ENCODE measurements around the gene FAM209A.
"Not testable (repeated sequence)": the region's sequence is repeated elsewhere in the genome, so short reads cannot be mapped to it uniquely, and the experiment has no call there.

The FAM209A gene

DNA sequence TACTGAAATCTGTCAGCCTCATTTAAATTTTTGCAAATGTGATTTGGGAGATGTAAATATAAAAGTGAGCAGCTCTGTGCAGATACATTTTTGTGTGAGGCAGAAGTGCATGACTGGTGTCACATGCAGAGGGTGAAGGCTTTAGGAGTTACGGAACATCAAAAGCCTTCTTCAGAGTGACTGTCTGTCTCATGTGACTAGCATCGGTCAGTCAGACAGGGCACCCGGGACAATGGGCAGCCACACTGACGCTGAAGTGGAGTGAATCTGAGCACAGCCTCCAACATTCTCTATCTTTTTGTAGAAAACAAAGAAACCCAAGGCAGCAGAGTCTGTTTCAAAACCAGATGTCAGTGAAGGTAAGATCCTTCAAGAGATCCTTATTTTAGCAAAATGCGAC is 7.9 kb upstream of the FAM209A start:
- H3K9me3 ChIP-seq (ENCODE audit: control insufficient read depth, low read length) = peaks cover 2% of the 10 kb centered on the region
- no peaks in the 10 kb centered on the region for H3K4me1 ChIP-seq (ENCODE audit: control insufficient read depth, insufficient read depth, low read length)
- peaks cover 35% of the 10 kb centered on the region for H3K36me3 ChIP-seq (ENCODE audit: control insufficient read depth, insufficient read depth, low read length)
- no peak overlapping the region for H3K4me3 ChIP-seq (ENCODE audit: insufficient read depth, low read depth, low read length)
- no peak overlapping the region for H3K27ac ChIP-seq (ENCODE audit: insufficient read depth, low read depth, low read length, poor library complexity, severe bottlenecking)
- no peaks in the 10 kb centered on the region for H3K27me3 ChIP-seq (ENCODE audit: control insufficient read depth, insufficient read depth, low read length, poor library complexity, severe bottlenecking)
- WGBS, 2 experiments = 93 to 97% methylated on average over 5 of the region's 5 CpGs

- H3K4me3 ChIP-seq (ENCODE audit: insufficient read depth, low read depth, low read length) = no peak overlapping the region
- H3K27me3 ChIP-seq (ENCODE audit: control insufficient read depth, insufficient read depth, low read length, poor library complexity, severe bottlenecking) = no peaks in the 10 kb centered on the region
- peaks cover 35% of the 10 kb centered on the region for H3K36me3 ChIP-seq (ENCODE audit: control insufficient read depth, insufficient read depth, low read length)
- no peak overlapping the region for H3K27ac ChIP-seq (ENCODE audit: insufficient read depth, low read depth, low read length, poor library complexity, severe bottlenecking)
- H3K9me3 ChIP-seq (ENCODE audit: control insufficient read depth, low read length) = peaks cover 2% of the 10 kb centered on the region
- H3K4me1 ChIP-seq (ENCODE audit: control insufficient read depth, insufficient read depth, low read length) = no peaks in the 10 kb centered on the region
- 95 to 96% methylated on average over 7 of the region's 7 CpGs for WGBS, 2 experiments
Observed at GRCh38 chr20:56517211-56517610, 7.3 kb upstream of the FAM209A start.

DNA sequence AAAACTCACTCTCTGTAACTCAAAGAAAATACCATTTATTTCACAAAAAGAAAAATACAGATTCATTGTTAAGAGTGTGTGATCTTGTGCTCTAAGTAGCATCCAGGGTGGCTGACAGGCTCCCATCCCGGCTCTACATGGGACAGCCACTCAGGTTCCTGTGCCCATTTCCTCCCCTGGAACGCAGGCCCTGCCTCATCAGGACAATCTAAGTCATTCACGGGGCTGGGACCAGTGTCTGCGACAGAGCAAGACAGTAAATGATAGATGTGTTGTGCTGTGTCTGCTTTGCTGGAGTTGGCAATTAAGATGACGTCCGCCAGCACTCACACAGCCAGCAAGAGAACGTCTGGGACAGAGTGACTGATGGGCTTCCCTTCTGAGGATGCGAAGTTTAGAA is 6.9 kb upstream of the FAM209A start:
- 92 to 94% methylated on average over 8 of the region's 8 CpGs for WGBS, 2 experiments
- no peak overlapping the region for H3K4me3 ChIP-seq (ENCODE audit: insufficient read depth, low read depth, low read length)
- H3K27ac ChIP-seq (ENCODE audit: insufficient read depth, low read depth, low read length, poor library complexity, severe bottlenecking) = no peak overlapping the region
- H3K9me3 ChIP-seq (ENCODE audit: control insufficient read depth, low read length) = peaks cover 2% of the 10 kb centered on the region
- no peaks in the 10 kb centered on the region for H3K4me1 ChIP-seq (ENCODE audit: control insufficient read depth, insufficient read depth, low read length)
- H3K36me3 ChIP-seq (ENCODE audit: control insufficient read depth, insufficient read depth, low read length) = peaks cover 35% of the 10 kb centered on the region
- H3K27me3 ChIP-seq (ENCODE audit: control insufficient read depth, insufficient read depth, low read length, poor library complexity, severe bottlenecking) = no peaks in the 10 kb centered on the region

- Histone ChIP-seq H3K27me3 (ENCODE audit: control insufficient read depth, insufficient read depth, low read length, poor library complexity, severe bottlenecking) (no peaks in the 10 kb centered on the region), H3K4me1 (ENCODE audit: control insufficient read depth, insufficient read depth, low read length) (no peaks in the 10 kb centered on the region), H3K27ac (ENCODE audit: insufficient read depth, low read depth, low read length, poor library complexity, severe bottlenecking) (no peak overlapping the region), H3K36me3 (ENCODE audit: control insufficient read depth, insufficient read depth, low read length) (peaks cover 35% of the 10 kb centered on the region), H3K4me3 (ENCODE audit: insufficient read depth, low read depth, low read length) (no peak overlapping the region), H3K9me3 (ENCODE audit: control insufficient read depth, low read length) (peaks cover 2% of the 10 kb centered on the region)
- WGBS, 2 experiments = 95% methylated on average over 14 of the region's 14 CpGs
Observed at GRCh38 chr20:56518126-56518525, 6.4 kb upstream of the FAM209A start.

DNA sequence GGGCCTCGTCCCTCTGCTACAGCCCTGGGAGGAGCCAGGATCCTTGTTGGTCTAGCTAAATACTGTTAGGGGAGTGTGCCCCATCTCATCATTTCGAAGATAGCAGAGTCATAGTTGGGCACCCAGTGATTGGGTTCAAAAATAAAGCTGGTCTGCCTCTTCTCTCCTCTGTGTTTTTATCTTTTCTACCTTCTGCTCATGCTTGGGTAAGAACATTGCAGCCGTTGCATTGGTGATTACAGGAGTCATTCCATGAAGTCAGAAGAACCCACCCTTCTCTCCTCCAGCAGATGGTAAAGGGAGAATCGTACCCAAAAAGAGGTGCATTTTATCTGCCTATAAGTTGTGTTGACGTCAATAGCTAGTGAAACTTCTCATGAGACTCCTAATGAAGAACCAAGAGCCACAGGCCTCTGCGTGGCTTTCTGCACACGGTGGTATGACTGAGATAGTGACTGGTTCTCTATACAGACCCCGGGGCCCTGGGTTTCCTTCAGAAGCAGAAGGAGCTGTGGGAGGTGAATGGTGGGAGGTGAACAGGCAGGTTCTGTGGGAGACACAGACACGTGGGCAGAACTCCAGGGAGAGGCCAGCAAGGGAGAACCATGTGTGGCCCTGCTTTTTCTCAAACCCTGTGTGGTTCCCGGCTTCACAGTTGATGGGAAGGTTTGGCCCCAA is 5.7 kb upstream of the FAM209A start:
- H3K27me3 ChIP-seq (ENCODE audit: control insufficient read depth, insufficient read depth, low read length, poor library complexity, severe bottlenecking) = no peaks in the 10 kb centered on the region
- no peaks in the 10 kb centered on the region for H3K4me1 ChIP-seq (ENCODE audit: control insufficient read depth, insufficient read depth, low read length)
- H3K27ac ChIP-seq (ENCODE audit: insufficient read depth, low read depth, low read length, poor library complexity, severe bottlenecking) = no peak overlapping the region
- no peak overlapping the region for H3K4me3 ChIP-seq (ENCODE audit: insufficient read depth, low read depth, low read length)
- WGBS, 2 experiments = 96 to 97% methylated on average over 10 of the region's 10 CpGs
- peaks cover 2% of the 10 kb centered on the region for H3K9me3 ChIP-seq (ENCODE audit: control insufficient read depth, low read length)
- peaks cover 35% of the 10 kb centered on the region for H3K36me3 ChIP-seq (ENCODE audit: control insufficient read depth, insufficient read depth, low read length)

GRCh38 chr20:56519551-56519950 is 5.0 kb upstream of the FAM209A start:
- 94 to 96% methylated on average over 10 of the region's 10 CpGs for WGBS, 2 experiments
- Histone ChIP-seq H3K27ac (ENCODE audit: insufficient read depth, low read depth, low read length, poor library complexity, severe bottlenecking) (no peak overlapping the region), H3K27me3 (ENCODE audit: control insufficient read depth, insufficient read depth, low read length, poor library complexity, severe bottlenecking) (no peaks in the 10 kb centered on the region), H3K4me3 (ENCODE audit: insufficient read depth, low read depth, low read length) (no peak overlapping the region), H3K36me3 (ENCODE audit: control insufficient read depth, insufficient read depth, low read length) (peaks cover 35% of the 10 kb centered on the region), H3K9me3 (ENCODE audit: control insufficient read depth, low read length) (peaks cover 2% of the 10 kb centered on the region), H3K4me1 (ENCODE audit: control insufficient read depth, insufficient read depth, low read length) (no peaks in the 10 kb centered on the region)

DNA sequence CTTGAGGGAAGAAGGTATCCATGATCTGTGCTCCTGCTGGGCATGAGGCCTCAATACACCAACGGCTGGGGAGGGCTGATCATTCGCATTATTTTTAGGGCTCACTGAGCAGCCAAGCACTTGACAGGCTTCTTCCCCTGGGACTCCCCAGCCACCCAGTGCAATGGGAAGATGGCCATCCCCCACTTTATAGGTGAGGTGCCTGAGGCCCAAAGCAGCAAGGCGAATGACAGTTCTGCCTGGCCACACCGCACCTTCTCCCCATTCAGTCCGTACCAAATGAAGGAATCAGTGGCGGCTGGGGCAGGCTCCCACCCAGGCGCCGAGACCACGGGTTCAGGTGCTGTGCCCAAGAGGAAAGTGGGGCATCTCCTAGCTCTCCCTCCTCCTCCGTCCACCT is 4.4 kb upstream of the FAM209A start:
- Histone ChIP-seq H3K36me3 (ENCODE audit: control insufficient read depth, insufficient read depth, low read length) (peaks cover 35% of the 10 kb centered on the region), H3K27ac (ENCODE audit: insufficient read depth, low read depth, low read length, poor library complexity, severe bottlenecking) (no peak overlapping the region), H3K4me1 (ENCODE audit: control insufficient read depth, insufficient read depth, low read length) (no peaks in the 10 kb centered on the region), H3K9me3 (ENCODE audit: control insufficient read depth, low read length) (peaks cover 2% of the 10 kb centered on the region), H3K27me3 (ENCODE audit: control insufficient read depth, insufficient read depth, low read length, poor library complexity, severe bottlenecking) (no peaks in the 10 kb centered on the region), H3K4me3 (ENCODE audit: insufficient read depth, low read depth, low read length) (no peak overlapping the region)
- WGBS, 2 experiments = 95 to 96% methylated on average over 9 to 10 of the region's 10 CpGs

- H3K4me1 ChIP-seq (ENCODE audit: control insufficient read depth, insufficient read depth, low read length); H3K9me3 ChIP-seq (ENCODE audit: control insufficient read depth, low read length); H3K27ac ChIP-seq (ENCODE audit: insufficient read depth, low read depth, low read length, poor library complexity, severe bottlenecking); H3K27me3 ChIP-seq (ENCODE audit: control insufficient read depth, insufficient read depth, low read length, poor library complexity, severe bottlenecking); H3K4me3 ChIP-seq (ENCODE audit: insufficient read depth, low read depth, low read length): not testable (repeated sequence)
- H3K36me3 ChIP-seq (ENCODE audit: control insufficient read depth, insufficient read depth, low read length) = peaks cover 35% of the 10 kb centered on the region
- WGBS, 2 experiments = 94% methylated on average over 13 of the region's 13 CpGs
Observed at GRCh38 chr20:56520746-56521354, 3.7 kb upstream of the FAM209A start.

- Histone ChIP-seq H3K4me1 (ENCODE audit: control insufficient read depth, insufficient read depth, low read length) (no peaks in the 10 kb centered on the region), H3K36me3 (ENCODE audit: control insufficient read depth, insufficient read depth, low read length) (peaks cover 28% of the 10 kb centered on the region), H3K27ac (ENCODE audit: insufficient read depth, low read depth, low read length, poor library complexity, severe bottlenecking) (no peak overlapping the region), H3K27me3 (ENCODE audit: control insufficient read depth, insufficient read depth, low read length, poor library complexity, severe bottlenecking) (no peaks in the 10 kb centered on the region), H3K4me3 (ENCODE audit: insufficient read depth, low read depth, low read length) (no peak overlapping the region), H3K9me3 (ENCODE audit: control insufficient read depth, low read length) (peaks cover 2% of the 10 kb centered on the region)
- 93 to 94% methylated on average over 6 of the region's 6 CpGs for WGBS, 2 experiments
Observed at GRCh38 chr20:56522311-56522710, 2.2 kb upstream of the FAM209A start.

DNA sequence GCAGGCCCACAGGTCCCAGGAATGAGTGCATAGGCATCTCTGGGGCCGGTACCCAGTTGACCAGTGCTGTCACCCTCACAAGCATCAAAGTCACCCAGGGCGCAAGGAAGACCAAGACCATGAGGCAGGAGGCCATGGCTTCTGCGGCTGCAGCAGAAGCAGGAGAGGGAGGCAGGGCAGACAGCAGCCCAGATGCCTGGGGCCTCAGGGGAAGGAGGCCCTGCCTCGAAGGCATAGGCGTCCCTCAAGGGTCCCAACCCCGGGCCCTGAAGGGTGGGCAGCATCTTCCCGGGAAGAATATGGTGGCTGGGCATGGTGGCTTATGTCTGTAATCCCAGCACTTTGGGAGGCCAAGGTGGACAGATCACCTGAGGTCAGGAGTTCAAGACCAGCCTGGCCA is 3.0 kb downstream of the FAM209A start:
- H3K4me1 ChIP-seq (ENCODE audit: control insufficient read depth, insufficient read depth, low read length) = no peaks in the 10 kb centered on the region
- no peaks in the 10 kb centered on the region for H3K27me3 ChIP-seq (ENCODE audit: control insufficient read depth, insufficient read depth, low read length, poor library complexity, severe bottlenecking)
- H3K27ac ChIP-seq (ENCODE audit: insufficient read depth, low read depth, low read length, poor library complexity, severe bottlenecking) = no peak overlapping the region
- H3K9me3 ChIP-seq (ENCODE audit: control insufficient read depth, low read length) = no peaks in the 10 kb centered on the region
- no peak overlapping the region for H3K4me3 ChIP-seq (ENCODE audit: insufficient read depth, low read depth, low read length)
- H3K36me3 ChIP-seq (ENCODE audit: control insufficient read depth, insufficient read depth, low read length) = no peaks in the 10 kb centered on the region
- 96 to 97% methylated on average over 7 of the region's 7 CpGs for WGBS, 2 experiments

Measured in ectodermal cell (in vitro differentiated cells).